Lung (tissue), 12 donors: ENCODE results near the gene CFAP298. TPM values are rescaled to one million over a fixed set of nuclear protein-coding genes. Genes with fewer than 3 reads are reported as not detected.
"Not testable (repeated sequence)": the region's sequence is repeated elsewhere in the genome, so short reads cannot be mapped to it uniquely, and the experiment has no call there.

ENCODE experiments used
- ATAC-seq: fragments of 200-7000 bp; cut with Tn5 transposase; one replicate; pipeline ENCODE4 v1.9.1; 2020; ENCODE audit warnings: moderate number of reproducible peaks; ENCODE audit not compliant: insufficient read depth, low FRiP score
- DNase-seq, 3 donors: peaks; one replicate each; pipeline ENCODE4 v3.0.0-alpha.2; 2013 to 2017
- H3K27ac ChIP-seq, 2 donors: one replicate each; pipeline ENCODE4 v1.5.1; 2013; ENCODE audit warnings: mild to moderate bottlenecking in 2 of 2, moderate library complexity in 2 of 2, control low read depth in 1 of 2, inconsistent platforms in 1 of 2, low read depth in 1 of 2, low read length in 1 of 2
- H3K27me3 ChIP-seq, 3 donors: one replicate each; pipeline ENCODE4 v1.5.1; 2013; ENCODE audit warnings: low read length in 2 of 3; ENCODE audit not compliant: control insufficient read depth in 3 of 3, insufficient read depth in 3 of 3
- H3K36me3 ChIP-seq, 4 donors: one replicate each; pipeline ENCODE4 v1.5.1; 2013; ENCODE audit warnings: low read length in 4 of 4, mild to moderate bottlenecking in 1 of 4, moderate library complexity in 1 of 4; ENCODE audit not compliant: control insufficient read depth in 4 of 4, insufficient read depth in 4 of 4
- H3K4me1 ChIP-seq, 5 donors: one replicate each; pipeline ENCODE4 v1.5.1; 2013; ENCODE audit warnings: low read length in 5 of 5, mild to moderate bottlenecking in 2 of 5, moderate library complexity in 1 of 5; ENCODE audit not compliant: control insufficient read depth in 5 of 5, insufficient read depth in 5 of 5
- H3K4me3 ChIP-seq: one replicate; pipeline ENCODE4 v1.5.1; 2013; ENCODE audit warnings: mild to moderate bottlenecking, control low read depth, moderate library complexity
- H3K9ac ChIP-seq, 2 donors: one replicate each; pipeline ENCODE4 v1.5.1; 2013; ENCODE audit warnings: low read length in 2 of 2, control low read depth in 1 of 2; ENCODE audit not compliant: insufficient read depth in 1 of 2
- H3K9me3 ChIP-seq, 4 donors: one replicate each; pipeline ENCODE4 v1.5.1; 2013; ENCODE audit warnings: low read length in 3 of 4, mild to moderate bottlenecking in 1 of 4, moderate library complexity in 1 of 4; ENCODE audit not compliant: control insufficient read depth in 4 of 4, insufficient read depth in 3 of 4
- WGBS, 2 donors: extraction: QIAGEN DNeasy Blood & Tissue Kit; methylation state at CpG; one replicate each; pipeline ENCODE4 v1.1.7; 2013; 5-methylcytosine and 5-hydroxymethylcytosine counted together
- polyA plus RNA-seq, 2 donors: library from polyadenylated mRNA; stranded (reverse); fragments of 200-250 nt; gene quantifications; one replicate each; pipeline ENCODE4 v1.2.1, GENCODE V29; 2013
- total RNA-seq, 2 donors: library from RNA; depleted of rRNA in 1 of 2; stranded (reverse); fragments of >200 nt in 1 of 2; gene quantifications; one replicate each; pipeline ENCODE4 v1.2.1, GENCODE V29; 2014 to 2021
- TF ChIP-seq, protein P1 (sequence below): IDR thresholded peaks from 2 replicates; pipeline ENCODE4 v1.5.1; 2012; ENCODE audit warnings: mild to moderate bottlenecking; ENCODE audit errors: control extremely low read depth, extremely low read depth
- donor health status: control.
- donor health status: control.
- donor health status: Bipolar disorder and iron deficiency.
- donor health status: healthy.
- donor health status: DM: yes; HTN: yes; CAD: no.

CFAP298 gene
- total and polyA plus RNA-seq, 4 donors, result 27.6 to 61.2 (median 50.5) TPM

DNA sequence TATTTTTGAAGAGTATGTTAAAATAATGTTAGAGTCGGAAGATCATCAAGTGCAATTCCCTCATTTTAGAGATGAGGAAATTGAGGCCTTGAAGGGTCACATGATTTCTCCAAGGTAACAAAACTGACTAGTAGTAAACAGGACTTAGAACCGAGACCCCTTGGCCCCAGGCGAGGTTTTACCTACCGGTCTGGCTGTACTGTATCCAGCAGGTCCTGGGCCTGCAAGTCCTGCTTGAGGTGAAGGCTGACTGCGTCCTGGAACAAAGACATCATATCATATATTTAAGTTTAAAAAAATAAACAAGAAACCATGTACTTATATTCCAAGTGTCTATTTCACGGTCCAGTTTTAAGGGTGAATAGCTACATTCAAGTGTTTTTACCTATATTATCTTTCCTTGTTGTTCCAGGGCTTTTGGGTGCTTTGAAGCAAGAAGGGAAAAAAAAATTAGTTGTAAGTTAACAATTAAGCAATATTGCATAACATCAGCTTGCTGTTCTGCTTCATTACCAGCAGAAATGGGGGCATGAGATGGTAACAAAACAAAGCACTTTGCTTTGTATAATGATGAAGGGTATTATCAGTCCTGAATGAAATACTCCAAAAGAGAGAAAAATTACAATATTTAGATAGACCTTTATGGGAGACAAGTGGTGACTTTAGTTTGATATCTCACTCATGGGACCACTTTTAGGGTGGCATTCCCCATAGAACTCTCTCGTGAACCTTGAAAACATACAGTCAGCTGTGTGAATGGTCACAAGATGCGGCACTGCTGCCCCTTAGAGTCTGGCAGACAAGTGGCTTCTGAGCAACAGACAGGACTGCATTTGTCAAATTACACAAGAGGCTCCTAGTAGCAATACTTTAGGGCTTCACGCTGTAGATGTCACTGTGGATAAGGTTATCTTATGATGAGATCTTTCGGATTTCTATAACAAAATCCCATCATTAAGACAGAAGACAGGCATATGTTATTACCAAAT is 29.8 kb upstream of the CFAP298 start:
- H3K9ac ChIP-seq, result no peak overlapping the region
- TF ChIP-seq, protein P1, sequence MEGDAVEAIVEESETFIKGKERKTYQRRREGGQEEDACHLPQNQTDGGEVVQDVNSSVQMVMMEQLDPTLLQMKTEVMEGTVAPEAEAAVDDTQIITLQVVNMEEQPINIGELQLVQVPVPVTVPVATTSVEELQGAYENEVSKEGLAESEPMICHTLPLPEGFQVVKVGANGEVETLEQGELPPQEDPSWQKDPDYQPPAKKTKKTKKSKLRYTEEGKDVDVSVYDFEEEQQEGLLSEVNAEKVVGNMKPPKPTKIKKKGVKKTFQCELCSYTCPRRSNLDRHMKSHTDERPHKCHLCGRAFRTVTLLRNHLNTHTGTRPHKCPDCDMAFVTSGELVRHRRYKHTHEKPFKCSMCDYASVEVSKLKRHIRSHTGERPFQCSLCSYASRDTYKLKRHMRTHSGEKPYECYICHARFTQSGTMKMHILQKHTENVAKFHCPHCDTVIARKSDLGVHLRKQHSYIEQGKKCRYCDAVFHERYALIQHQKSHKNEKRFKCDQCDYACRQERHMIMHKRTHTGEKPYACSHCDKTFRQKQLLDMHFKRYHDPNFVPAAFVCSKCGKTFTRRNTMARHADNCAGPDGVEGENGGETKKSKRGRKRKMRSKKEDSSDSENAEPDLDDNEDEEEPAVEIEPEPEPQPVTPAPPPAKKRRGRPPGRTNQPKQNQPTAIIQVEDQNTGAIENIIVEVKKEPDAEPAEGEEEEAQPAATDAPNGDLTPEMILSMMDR, result no peak
- H3K4me1 ChIP-seq, result no peaks in the 10 kb centered on the region
- no peaks in the 10 kb centered on the region for H3K9me3 ChIP-seq
- H3K4me3 ChIP-seq, result no peak overlapping the region
- 72 to 74% methylated on average over 10 of the region's 10 CpGs for WGBS, 2 donors
- DNase-seq (no peak), ATAC-seq (no peak)
- no peaks in the 10 kb centered on the region for H3K27me3 ChIP-seq
- no peak overlapping the region for H3K27ac ChIP-seq
- peaks cover 17 to 33% (median 23%) of the 10 kb centered on the region in 4 donors for H3K36me3 ChIP-seq

DNA sequence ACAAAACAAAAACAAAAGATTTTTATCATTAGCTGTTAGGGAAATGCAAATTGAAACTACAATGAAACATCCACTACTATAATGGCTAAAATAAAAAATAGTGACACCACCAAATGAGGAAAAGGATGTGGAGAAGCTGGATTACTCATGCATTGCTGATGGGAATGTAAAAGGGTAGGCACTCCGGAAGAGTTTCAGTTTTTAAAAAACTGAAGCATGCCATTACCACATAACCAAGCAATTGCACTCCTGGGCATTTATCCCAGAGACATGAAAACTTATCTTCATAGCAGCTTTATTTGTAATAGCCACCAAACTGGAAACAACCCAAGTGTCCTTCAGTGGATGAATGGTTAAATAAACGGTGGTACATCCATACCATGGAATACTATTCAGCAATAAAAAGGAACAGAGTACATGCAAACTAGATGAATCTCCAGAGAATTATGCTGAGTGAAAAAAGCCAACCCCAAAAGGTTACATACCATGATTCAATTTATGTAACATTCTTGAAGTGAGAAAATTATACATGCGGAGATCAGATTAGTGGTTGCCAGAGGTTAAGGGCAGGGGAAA is 14.5 kb upstream of the CFAP298 start:
- Histone ChIP-seq H3K36me3 (peaks cover 6 to 12% (median 9%) of the 10 kb centered on the region in 4 donors), H3K4me1 (no peaks in the 10 kb centered on the region), H3K27me3 (peaks cover 0 to 5% (median 0%) of the 10 kb centered on the region in 3 donors), H3K9me3 (peaks cover 0 to 4% (median 0%) of the 10 kb centered on the region in 4 donors), H3K4me3 (no peak overlapping the region), H3K27ac (no peak overlapping the region), H3K9ac (no peak overlapping the region)
- TF ChIP-seq, protein P1, result no peak
- DNase-seq, result no peak
- WGBS, 2 donors, result 96 to 97% methylated on average over 3 of the region's 3 CpGs
- ATAC-seq, result no peak

DNA sequence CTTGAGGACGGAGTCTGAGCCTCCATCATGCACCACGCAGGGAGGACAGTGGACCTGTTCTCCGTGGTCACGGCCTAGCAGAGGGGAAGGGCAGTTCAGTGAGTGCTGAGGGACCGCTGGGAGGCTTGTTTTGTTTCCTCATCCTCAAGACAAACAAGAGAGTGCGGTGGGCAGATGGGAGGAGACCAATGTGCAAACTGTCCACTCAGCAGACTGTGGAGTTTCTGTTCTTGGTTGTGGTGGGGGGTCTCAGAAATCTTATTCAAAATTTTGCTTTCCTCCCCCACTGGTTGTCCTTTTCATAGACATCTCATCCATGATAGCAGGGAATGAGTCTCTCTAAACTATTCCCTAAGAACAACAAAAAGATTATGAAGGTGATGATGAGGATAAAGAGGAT is 6.0 kb upstream of the CFAP298 start:
- DNase-seq, H3K4me1 ChIP-seq, ATAC-seq, H3K36me3 ChIP-seq, H3K9ac ChIP-seq, H3K27ac ChIP-seq, H3K9me3 ChIP-seq, H3K4me3 ChIP-seq: not testable (repeated sequence)
- 78 to 81% methylated on average over 6 of the region's 6 CpGs for WGBS, 2 donors
- peaks cover 0 to 11% (median 0%) of the 10 kb centered on the region in 3 donors for H3K27me3 ChIP-seq

DNA sequence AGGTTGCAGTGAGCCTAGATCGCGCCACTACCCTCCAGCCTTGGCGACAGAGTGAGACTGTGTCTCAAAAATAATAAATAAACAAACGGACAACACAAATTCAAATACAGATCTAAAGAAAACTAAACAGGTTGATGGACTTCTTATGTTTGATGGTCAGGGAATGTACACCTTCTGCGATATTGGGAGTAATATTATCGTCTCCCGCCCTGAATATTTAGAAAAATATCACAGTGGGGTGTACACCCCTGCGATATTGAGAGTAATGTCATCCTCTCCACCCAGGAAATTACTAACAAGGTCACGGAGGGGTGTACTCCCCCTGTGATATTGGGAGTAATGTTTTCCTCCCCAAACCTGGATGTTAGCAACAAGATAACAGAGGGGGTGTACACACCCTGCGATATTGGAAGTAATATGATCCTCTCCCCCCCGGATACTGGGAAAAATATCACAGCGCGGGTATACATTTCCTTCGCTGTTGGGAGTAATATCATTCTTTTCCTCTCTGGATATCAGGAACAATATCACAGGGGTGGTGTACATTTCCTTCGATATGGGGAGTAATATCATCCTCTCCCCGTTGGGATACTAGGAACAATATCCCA is 1.4 kb upstream of the CFAP298 start:
- peak overlapping the region; percentile 91 to 96 for H3K27ac ChIP-seq
- H3K36me3 ChIP-seq, result peaks cover 0 to 10% (median under 1%) of the 10 kb centered on the region in 4 donors
- peak overlapping the region; percentile 78 to 88 for H3K9ac ChIP-seq
- TF ChIP-seq, protein P1, result no peak
- WGBS, 2 donors, result 71 to 74% methylated on average over 16 of the region's 16 CpGs
- ATAC-seq (no peak), DNase-seq (no peak)
- H3K4me3 ChIP-seq, result no peak overlapping the region
- peaks cover 0 to 11% (median 4%) of the 10 kb centered on the region in 5 donors for H3K4me1 ChIP-seq
- no peaks in the 10 kb centered on the region for H3K27me3 ChIP-seq
- no peaks in the 10 kb centered on the region for H3K9me3 ChIP-seq
